DMS 273 (cell line): Measurements from ENCODE around the gene GLT8D1.

Experiments
- DNase-seq: peaks from one replicate; lab custom pipeline; 2025; ENCODE audit not compliant: unreplicated experiment; lab: John Stamatoyannopoulos, UW

The GLT8D1 gene

GRCh38 chr3:52712291-52713212 is 7.0 kb upstream of the GLT8D1 start:
- DNase-seq = no peak

GRCh38 chr3:52710512-52710911 is 4.9 kb upstream of the GLT8D1 start:
- no peak for DNase-seq

- no peak for DNase-seq
Observed at GRCh38 chr3:52707585-52707984, 2.0 kb upstream of the GLT8D1 start.

GRCh38 chr3:52705438-52705687 is 228 bp downstream of the GLT8D1 start:
- no peak for DNase-seq

- DNase-seq = peak; percentile 57
Observed at GRCh38 chr3:52704611-52705437, 767 bp downstream of the GLT8D1 start.

GRCh38 chr3:52703341-52703740 is 2.2 kb downstream of the GLT8D1 start:
- DNase-seq = no peak

- DNase-seq = no peak
Observed at GRCh38 chr3:52697632-52697965, 8.0 kb downstream of the GLT8D1 start.

GRCh38 chr3:52696830-52697631 is 8.6 kb downstream of the GLT8D1 start:
- DNase-seq = no peak

- peak; percentile 19 for DNase-seq
Observed at GRCh38 chr3:52695798-52696671, 9.6 kb downstream of the GLT8D1 start.

- no peak for DNase-seq
Observed at GRCh38 chr3:52694528-52695189, 10.9 kb downstream of the GLT8D1 start.

- DNase-seq = no peak
Observed at GRCh38 chr3:52693071-52693470, 12.5 kb downstream of the GLT8D1 start.

- DNase-seq = no peak
Observed at GRCh38 chr3:52690560-52690959, 15.0 kb downstream of the GLT8D1 start.

GRCh38 chr3:52689151-52689550 is 16.4 kb downstream of the GLT8D1 start:
- DNase-seq = no peak

- DNase-seq = no peak
Observed at GRCh38 chr3:52688266-52688665, 17.3 kb downstream of the GLT8D1 start.

GRCh38 chr3:52685709-52686691 is 19.6 kb downstream of the GLT8D1 start, which contains the start of the genes GNL3 and PBRM1:
Gene GNL3 (plus strand): TSS chr3:52686032. CDS start chr3:52686093, 61 bp downstream.
Gene PBRM1 (minus strand): TSS chr3:52685913.
- peak; percentile 96 for DNase-seq

- DNase-seq = peak; percentile 91
Observed at GRCh38 chr3:52685285-52685708, 20.3 kb downstream of the GLT8D1 start.

- no peak for DNase-seq
Observed at GRCh38 chr3:52684184-52684583, 21.4 kb downstream of the GLT8D1 start.

- no peak for DNase-seq
Observed at GRCh38 chr3:52683611-52684010, 22.0 kb downstream of the GLT8D1 start.

GRCh38 chr3:52682016-52682415 is 23.6 kb downstream of the GLT8D1 start:
- peak; percentile 50 for DNase-seq
